ENCODE data around the gene AOC3.
"Not testable (repeated sequence)": the region's sequence is repeated elsewhere in the genome, so short reads cannot be mapped to it uniquely, and the experiment has no call there.

The AOC3 gene

DNA sequence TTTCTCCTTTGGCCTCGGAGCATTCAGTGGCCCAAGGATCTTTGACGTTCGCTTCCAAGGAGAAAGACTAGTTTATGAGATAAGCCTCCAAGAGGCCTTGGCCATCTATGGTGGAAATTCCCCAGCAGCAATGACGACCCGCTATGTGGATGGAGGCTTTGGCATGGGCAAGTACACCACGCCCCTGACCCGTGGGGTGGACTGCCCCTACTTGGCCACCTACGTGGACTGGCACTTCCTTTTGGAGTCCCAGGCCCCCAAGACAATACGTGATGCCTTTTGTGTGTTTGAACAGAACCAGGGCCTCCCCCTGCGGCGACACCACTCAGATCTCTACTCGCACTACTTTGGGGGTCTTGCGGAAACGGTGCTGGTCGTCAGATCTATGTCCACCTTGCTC is 1.4 kb downstream of the AOC3 start:
- Histone ChIP-seq H3K27me3 (ENCODE audit: control insufficient read depth in 1 of 2, insufficient read depth in 2 of 2, low read length in 2 of 2) (no peaks in the 10 kb centered on the region), H3K27ac (ENCODE audit: low read depth, low read length) (peak overlapping the region; percentile 1), H3K4me3 (ENCODE audit: low read depth in 1 of 2, low read length in 2 of 2) (peak overlapping the region in 1 of 2 donors; percentile 46), H3K9ac (ENCODE audit: low read depth in 1 of 2, low read length in 2 of 2) (no peak overlapping the region), H3K36me3 (ENCODE audit: control insufficient read depth in 1 of 2, insufficient read depth in 2 of 2, low read length in 2 of 2) (no peaks in the 10 kb centered on the region), H3K9me3 (ENCODE audit: control insufficient read depth in 1 of 2, low read length in 2 of 2) (no peaks in the 10 kb centered on the region), H3K4me1 (ENCODE audit: control insufficient read depth in 1 of 2, insufficient read depth in 2 of 2, low read length in 2 of 2) (peaks cover 10 to 13% of the 10 kb centered on the region in 2 donors)

DNA sequence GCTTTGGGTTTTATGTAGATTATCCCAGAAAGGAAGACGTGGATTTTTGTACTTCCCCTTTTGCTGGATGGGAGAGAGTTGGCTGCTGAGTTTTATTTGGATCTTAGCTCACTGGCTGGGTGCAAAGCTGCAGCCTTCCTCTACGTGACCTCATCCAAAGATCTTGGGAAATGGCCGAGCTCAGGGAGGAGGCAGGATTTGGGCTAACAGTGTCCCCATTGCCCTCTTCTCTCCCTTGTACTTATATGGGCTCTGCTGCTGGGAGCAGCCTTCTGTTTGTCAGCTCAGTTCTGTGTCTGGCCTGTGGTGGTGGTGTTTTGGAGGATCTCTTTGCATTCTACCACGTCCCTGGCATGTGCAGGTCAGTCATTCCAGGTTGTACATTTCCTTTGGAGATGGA is 2.0 kb downstream of the AOC3 start:
- Histone ChIP-seq H3K27ac (ENCODE audit: low read depth, low read length) (no peak overlapping the region), H3K27me3 (ENCODE audit: control insufficient read depth in 1 of 2, insufficient read depth in 2 of 2, low read length in 2 of 2) (no peaks in the 10 kb centered on the region), H3K9ac (ENCODE audit: low read depth in 1 of 2, low read length in 2 of 2) (no peak overlapping the region), H3K4me1 (ENCODE audit: control insufficient read depth in 1 of 2, insufficient read depth in 2 of 2, low read length in 2 of 2) (peaks cover 10 to 13% of the 10 kb centered on the region in 2 donors), H3K4me3 (ENCODE audit: low read depth in 1 of 2, low read length in 2 of 2) (peak overlapping the region; percentile 46 to 51), H3K9me3 (ENCODE audit: control insufficient read depth in 1 of 2, low read length in 2 of 2) (no peaks in the 10 kb centered on the region), H3K36me3 (ENCODE audit: control insufficient read depth in 1 of 2, insufficient read depth in 2 of 2, low read length in 2 of 2) (no peaks in the 10 kb centered on the region)

DNA sequence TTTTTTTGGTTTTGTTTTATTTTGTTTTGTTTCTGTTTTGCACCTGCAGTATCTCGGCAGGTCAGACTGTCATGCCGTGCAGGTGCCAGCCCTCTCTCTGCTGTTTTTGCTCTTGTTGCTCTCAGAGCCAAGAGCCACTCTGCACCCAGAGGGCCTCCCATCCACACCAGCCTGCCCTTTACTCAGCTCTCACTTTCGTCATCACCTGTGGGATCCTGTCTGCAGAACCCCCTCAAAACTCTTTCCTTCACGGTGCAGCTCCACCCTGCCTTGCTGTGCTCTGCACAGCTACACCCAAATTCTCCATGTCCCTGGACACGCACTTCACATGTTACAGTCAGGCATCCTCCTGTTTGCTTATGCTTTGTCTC is 2.6 kb downstream of the AOC3 start:
- H3K9ac ChIP-seq (ENCODE audit: low read depth in 1 of 2, low read length in 2 of 2), result no peak overlapping the region
- H3K27me3 ChIP-seq (ENCODE audit: control insufficient read depth in 1 of 2, insufficient read depth in 2 of 2, low read length in 2 of 2), result no peaks in the 10 kb centered on the region
- peak overlapping the region in 1 of 2 donors; percentile 51 for H3K4me3 ChIP-seq (ENCODE audit: low read depth in 1 of 2, low read length in 2 of 2)

DNA sequence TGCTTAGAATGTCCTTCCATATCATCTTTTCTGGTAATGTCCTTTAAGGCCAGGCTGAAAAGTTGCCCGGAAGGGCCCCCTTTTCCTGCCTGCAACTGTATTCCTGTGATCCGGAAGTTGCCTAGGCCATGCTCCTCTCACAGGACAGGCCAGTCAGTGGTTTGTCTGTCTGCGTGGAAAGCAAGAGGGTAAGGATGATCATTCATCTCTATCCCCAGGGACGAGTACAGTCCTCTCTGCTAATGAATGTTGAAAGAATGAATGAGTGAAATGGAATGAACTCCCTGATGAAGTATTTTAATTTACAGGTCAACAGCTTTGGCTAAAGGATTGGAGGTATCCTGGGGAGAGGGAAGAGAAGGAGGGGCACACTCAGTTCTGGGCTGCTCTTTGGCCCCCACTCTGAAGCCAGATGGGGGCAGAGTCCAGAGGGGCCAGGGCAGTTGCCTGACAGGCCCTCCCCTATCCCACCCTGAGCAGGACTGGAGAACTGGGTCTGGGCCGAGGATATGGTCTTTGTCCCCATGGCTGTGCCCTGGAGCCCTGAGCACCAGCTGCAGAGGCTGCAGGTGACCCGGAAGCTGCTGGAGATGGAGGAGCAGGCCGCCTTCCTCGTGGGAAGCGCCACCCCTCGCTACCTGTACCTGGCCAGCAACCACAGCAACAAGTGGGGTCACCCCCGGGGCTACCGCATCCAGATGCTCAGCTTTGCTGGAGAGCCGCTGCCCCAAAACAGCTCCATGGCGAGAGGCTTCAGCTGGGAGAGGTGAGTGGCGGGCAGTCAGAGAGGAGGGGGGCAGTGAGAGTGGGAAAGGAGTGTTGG is 3.2 kb downstream of the AOC3 start:
- H3K27me3 ChIP-seq (ENCODE audit: control insufficient read depth in 1 of 2, insufficient read depth in 2 of 2, low read length in 2 of 2), result no peaks in the 10 kb centered on the region
- no peak overlapping the region for H3K4me3 ChIP-seq (ENCODE audit: low read depth in 1 of 2, low read length in 2 of 2)

More for the DNA sequence above, 2.6 kb downstream of the AOC3 start:
- no peaks in the 10 kb centered on the region for H3K9me3 ChIP-seq (ENCODE audit: control insufficient read depth in 1 of 2, low read length in 2 of 2)
- no peaks in the 10 kb centered on the region for H3K36me3 ChIP-seq (ENCODE audit: control insufficient read depth in 1 of 2, insufficient read depth in 2 of 2, low read length in 2 of 2)
- no peak overlapping the region for H3K27ac ChIP-seq (ENCODE audit: low read depth, low read length)
- peaks cover 10 to 13% of the 10 kb centered on the region in 2 donors for H3K4me1 ChIP-seq (ENCODE audit: control insufficient read depth in 1 of 2, insufficient read depth in 2 of 2, low read length in 2 of 2)

DNA sequence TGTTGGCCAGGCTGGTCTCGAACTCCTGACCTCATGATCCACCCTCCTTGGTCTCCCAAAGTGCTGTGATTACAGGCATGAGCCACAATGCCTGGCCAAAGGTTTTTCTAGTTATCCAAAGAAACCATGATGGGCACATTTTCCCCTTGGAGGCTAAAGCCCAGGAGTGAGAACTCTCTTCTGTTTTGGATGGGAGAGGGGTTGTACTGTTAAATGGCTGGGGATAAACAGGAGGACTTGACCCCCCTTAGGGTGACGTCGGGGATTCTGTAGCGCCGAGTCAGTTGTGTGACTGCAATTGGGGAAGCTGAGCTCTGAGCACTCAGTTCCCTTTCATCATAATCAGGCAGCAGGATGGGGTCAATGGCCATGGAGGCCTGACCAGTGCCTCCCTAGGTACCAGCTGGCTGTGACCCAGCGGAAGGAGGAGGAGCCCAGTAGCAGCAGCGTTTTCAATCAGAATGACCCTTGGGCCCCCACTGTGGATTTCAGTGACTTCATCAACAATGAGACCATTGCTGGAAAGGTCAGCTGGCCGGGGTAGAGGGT is 4.1 kb downstream of the AOC3 start:
- Histone ChIP-seq H3K4me1 (ENCODE audit: control insufficient read depth in 1 of 2, insufficient read depth in 2 of 2, low read length in 2 of 2) (peaks cover 2 to 3% of the 10 kb centered on the region in 2 donors), H3K4me3 (ENCODE audit: low read depth in 1 of 2, low read length in 2 of 2) (no peak overlapping the region), H3K27me3 (ENCODE audit: control insufficient read depth in 1 of 2, insufficient read depth in 2 of 2, low read length in 2 of 2) (no peaks in the 10 kb centered on the region), H3K9ac (ENCODE audit: low read depth in 1 of 2, low read length in 2 of 2) (no peak overlapping the region), H3K9me3 (ENCODE audit: control insufficient read depth in 1 of 2, low read length in 2 of 2) (no peaks in the 10 kb centered on the region), H3K27ac (ENCODE audit: low read depth, low read length) (no peak overlapping the region), H3K36me3 (ENCODE audit: control insufficient read depth in 1 of 2, insufficient read depth in 2 of 2, low read length in 2 of 2) (no peaks in the 10 kb centered on the region)

More for the DNA sequence above, 3.2 kb downstream of the AOC3 start:
- Histone ChIP-seq H3K4me1 (ENCODE audit: control insufficient read depth in 1 of 2, insufficient read depth in 2 of 2, low read length in 2 of 2) (peaks cover 10 to 13% of the 10 kb centered on the region in 2 donors), H3K9ac (ENCODE audit: low read depth in 1 of 2, low read length in 2 of 2) (no peak overlapping the region), H3K9me3 (ENCODE audit: control insufficient read depth in 1 of 2, low read length in 2 of 2) (no peaks in the 10 kb centered on the region), H3K36me3 (ENCODE audit: control insufficient read depth in 1 of 2, insufficient read depth in 2 of 2, low read length in 2 of 2) (no peaks in the 10 kb centered on the region), H3K27ac (ENCODE audit: low read depth, low read length) (no peak overlapping the region)

DNA sequence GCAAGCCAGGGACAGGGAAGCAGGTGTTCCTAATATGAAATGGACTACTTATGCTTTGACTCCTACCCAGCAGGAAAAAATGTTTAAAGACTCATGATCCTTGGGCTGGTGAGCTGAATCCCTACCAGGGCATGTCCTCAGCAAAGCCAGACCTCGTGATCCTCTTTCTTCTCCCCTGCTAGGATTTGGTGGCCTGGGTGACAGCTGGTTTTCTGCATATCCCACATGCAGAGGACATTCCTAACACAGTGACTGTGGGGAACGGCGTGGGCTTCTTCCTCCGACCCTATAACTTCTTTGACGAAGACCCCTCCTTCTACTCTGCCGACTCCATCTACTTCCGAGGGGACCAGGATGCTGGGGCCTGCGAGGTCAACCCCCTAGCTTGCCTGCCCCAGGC is 5.1 kb downstream of the AOC3 start:
- not testable (repeated sequence) for H3K27me3 ChIP-seq (ENCODE audit: control insufficient read depth in 1 of 2, insufficient read depth in 2 of 2, low read length in 2 of 2); H3K4me1 ChIP-seq (ENCODE audit: control insufficient read depth in 1 of 2, insufficient read depth in 2 of 2, low read length in 2 of 2); H3K36me3 ChIP-seq (ENCODE audit: control insufficient read depth in 1 of 2, insufficient read depth in 2 of 2, low read length in 2 of 2); H3K4me3 ChIP-seq (ENCODE audit: low read depth in 1 of 2, low read length in 2 of 2); H3K9ac ChIP-seq (ENCODE audit: low read depth in 1 of 2, low read length in 2 of 2); H3K27ac ChIP-seq (ENCODE audit: low read depth, low read length); H3K9me3 ChIP-seq (ENCODE audit: control insufficient read depth in 1 of 2, low read length in 2 of 2)

DNA sequence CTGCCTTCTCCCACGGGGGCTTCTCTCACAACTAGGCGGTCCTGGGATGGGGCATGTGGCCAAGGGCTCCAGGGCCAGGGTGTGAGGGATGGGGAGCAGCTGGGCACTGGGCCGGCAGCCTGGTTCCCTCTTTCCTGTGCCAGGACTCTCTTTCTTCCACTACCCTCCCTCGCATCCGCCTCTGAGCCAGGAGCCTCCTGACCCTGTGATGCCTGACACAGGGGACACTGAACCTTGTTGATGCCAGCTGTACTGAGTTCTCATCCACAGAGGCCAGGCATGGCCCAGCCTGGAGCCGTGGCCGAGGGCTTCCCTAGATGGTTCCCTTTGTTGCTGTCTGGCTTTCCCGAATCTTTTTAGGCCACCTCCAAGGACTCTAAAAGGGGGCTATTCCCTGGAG is 5.5 kb downstream of the AOC3 start:
- H3K36me3 ChIP-seq (ENCODE audit: control insufficient read depth in 1 of 2, insufficient read depth in 2 of 2, low read length in 2 of 2); H3K4me1 ChIP-seq (ENCODE audit: control insufficient read depth in 1 of 2, insufficient read depth in 2 of 2, low read length in 2 of 2); H3K9ac ChIP-seq (ENCODE audit: low read depth in 1 of 2, low read length in 2 of 2); H3K4me3 ChIP-seq (ENCODE audit: low read depth in 1 of 2, low read length in 2 of 2); H3K27me3 ChIP-seq (ENCODE audit: control insufficient read depth in 1 of 2, insufficient read depth in 2 of 2, low read length in 2 of 2); H3K9me3 ChIP-seq (ENCODE audit: control insufficient read depth in 1 of 2, low read length in 2 of 2); H3K27ac ChIP-seq (ENCODE audit: low read depth, low read length): not testable (repeated sequence)

DNA sequence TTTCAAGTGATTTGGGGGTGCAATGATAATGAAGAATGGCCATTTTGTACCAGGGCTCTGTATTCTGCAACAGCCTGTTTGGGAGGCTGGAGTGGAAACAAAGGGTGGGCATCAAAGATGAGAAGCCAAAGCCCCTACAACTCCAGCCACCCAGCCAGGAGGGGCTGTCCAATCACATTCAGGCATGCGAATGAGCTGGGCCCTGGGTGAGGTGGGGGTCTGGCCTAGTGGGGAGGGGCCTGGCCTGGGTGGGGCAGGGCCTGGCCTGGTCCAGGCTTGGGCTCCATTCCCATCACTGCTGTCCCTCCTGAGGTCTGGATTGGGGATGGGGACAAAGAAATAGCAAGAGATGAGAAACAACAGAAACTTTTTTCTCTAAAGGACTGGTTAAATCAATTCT is 6.4 kb downstream of the AOC3 start:
- H3K9ac ChIP-seq (ENCODE audit: low read depth in 1 of 2, low read length in 2 of 2), result no peak overlapping the region
- no peaks in the 10 kb centered on the region for H3K27me3 ChIP-seq (ENCODE audit: control insufficient read depth in 1 of 2, insufficient read depth in 2 of 2, low read length in 2 of 2)
- H3K9me3 ChIP-seq (ENCODE audit: control insufficient read depth in 1 of 2, low read length in 2 of 2), result no peaks in the 10 kb centered on the region
- no peak overlapping the region for H3K4me3 ChIP-seq (ENCODE audit: low read depth in 1 of 2, low read length in 2 of 2)
- H3K36me3 ChIP-seq (ENCODE audit: control insufficient read depth in 1 of 2, insufficient read depth in 2 of 2, low read length in 2 of 2), result no peaks in the 10 kb centered on the region
- no peak overlapping the region for H3K27ac ChIP-seq (ENCODE audit: low read depth, low read length)
- H3K4me1 ChIP-seq (ENCODE audit: control insufficient read depth in 1 of 2, insufficient read depth in 2 of 2, low read length in 2 of 2), result no peaks in the 10 kb centered on the region

DNA sequence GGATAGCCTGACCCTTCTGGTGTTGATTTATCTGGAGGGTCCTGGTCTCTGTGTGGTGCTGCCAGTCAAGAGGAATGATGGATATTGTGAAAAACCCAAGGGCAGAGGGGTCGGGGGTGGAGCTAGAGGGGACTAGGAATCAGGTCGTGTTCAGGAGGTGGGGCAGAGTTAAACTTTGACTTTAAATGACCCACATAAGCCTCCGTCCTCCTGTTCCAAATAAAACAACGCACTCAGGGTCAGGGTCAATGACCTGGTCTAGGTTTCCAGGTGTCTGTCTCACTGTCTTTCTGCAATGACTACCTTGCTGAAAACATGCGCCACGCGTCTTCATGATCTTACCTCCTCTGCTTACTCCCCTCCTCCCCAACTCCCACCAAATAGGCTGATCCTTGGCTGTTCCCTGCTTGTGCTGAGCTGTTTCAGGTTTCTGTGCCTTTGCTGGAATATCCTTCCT is 14.7 kb downstream of the AOC3 start:
- Histone ChIP-seq H3K9ac (ENCODE audit: low read depth in 1 of 2, low read length in 2 of 2) (no peak overlapping the region), H3K9me3 (ENCODE audit: control insufficient read depth in 1 of 2, low read length in 2 of 2) (peaks cover 0 to 3% of the 10 kb centered on the region in 2 donors), H3K4me3 (ENCODE audit: low read depth in 1 of 2, low read length in 2 of 2) (no peak overlapping the region), H3K36me3 (ENCODE audit: control insufficient read depth in 1 of 2, insufficient read depth in 2 of 2, low read length in 2 of 2) (no peaks in the 10 kb centered on the region), H3K4me1 (ENCODE audit: control insufficient read depth in 1 of 2, insufficient read depth in 2 of 2, low read length in 2 of 2) (peaks cover 11 to 12% of the 10 kb centered on the region in 2 donors), H3K27me3 (ENCODE audit: control insufficient read depth in 1 of 2, insufficient read depth in 2 of 2, low read length in 2 of 2) (no peaks in the 10 kb centered on the region), H3K27ac (ENCODE audit: low read depth, low read length) (no peak overlapping the region)

DNA sequence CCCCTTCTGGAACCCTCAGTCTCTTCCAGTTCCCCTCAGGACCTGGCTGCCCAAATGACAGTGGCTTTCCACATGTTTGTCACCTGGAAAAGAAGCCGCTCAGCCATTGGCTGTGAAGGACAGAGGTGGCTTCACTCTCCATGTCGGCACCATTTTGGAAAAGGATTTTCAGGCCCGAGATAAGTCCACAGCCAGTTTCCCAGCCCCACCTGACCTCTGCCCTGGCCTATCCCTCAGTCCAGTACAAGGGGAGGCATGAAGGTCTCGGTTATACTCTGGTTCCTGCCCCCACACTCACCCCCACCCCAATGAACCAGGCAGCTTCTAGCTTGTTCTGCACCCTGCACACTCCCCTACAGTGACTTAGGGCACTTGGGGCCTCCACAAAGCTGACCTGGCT is 15.2 kb downstream of the AOC3 start:
- H3K4me3 ChIP-seq (ENCODE audit: low read depth in 1 of 2, low read length in 2 of 2), result no peak overlapping the region
- H3K9me3 ChIP-seq (ENCODE audit: control insufficient read depth in 1 of 2, low read length in 2 of 2), result peaks cover 0 to 5% of the 10 kb centered on the region in 2 donors
- no peak overlapping the region for H3K27ac ChIP-seq (ENCODE audit: low read depth, low read length)
- no peak overlapping the region for H3K9ac ChIP-seq (ENCODE audit: low read depth in 1 of 2, low read length in 2 of 2)
- H3K36me3 ChIP-seq (ENCODE audit: control insufficient read depth in 1 of 2, insufficient read depth in 2 of 2, low read length in 2 of 2), result no peaks in the 10 kb centered on the region
- H3K27me3 ChIP-seq (ENCODE audit: control insufficient read depth in 1 of 2, insufficient read depth in 2 of 2, low read length in 2 of 2), result no peaks in the 10 kb centered on the region
- peaks cover 11 to 12% of the 10 kb centered on the region in 2 donors for H3K4me1 ChIP-seq (ENCODE audit: control insufficient read depth in 1 of 2, insufficient read depth in 2 of 2, low read length in 2 of 2)
